Stimulated activated CD4-positive, alpha-beta T cell treated with anti-CD3 and anti-CD28 coated beads, Interleukin-12 subunit alpha, Interleukin-12 subunit beta, amount 100 ng/mL, for 4 hours (primary cell): ENCODE data around the gene RGS9.
"Not testable (repeated sequence)": the region's sequence is repeated elsewhere in the genome, so short reads cannot be mapped to it uniquely, and the experiment has no call there.

ENCODE experiments used
- DNase-seq: peaks from one replicate; pipeline ENCODE4 v3.0.0-alpha.2; 2020

RGS9 gene

DNA sequence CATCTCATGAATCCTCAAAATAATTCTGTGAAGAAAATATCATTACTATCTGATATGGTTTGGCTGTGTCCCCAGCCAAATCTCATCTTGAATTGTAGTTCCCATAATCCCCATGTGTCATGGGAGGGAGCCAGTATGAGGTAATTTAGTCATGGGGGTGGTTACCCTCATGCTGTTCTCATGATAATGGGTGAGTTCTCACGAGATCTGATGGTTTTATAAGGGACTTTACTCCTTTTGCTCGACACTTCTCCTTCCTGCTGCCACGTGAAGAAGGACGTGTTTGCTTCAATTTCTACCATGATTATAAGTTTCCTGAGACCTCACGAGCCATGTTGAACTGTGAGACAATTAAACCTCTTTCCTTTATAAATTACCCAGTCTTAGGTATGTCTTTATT is 20.7 kb upstream of the RGS9 start:
- DNase-seq = not testable (repeated sequence)

DNA sequence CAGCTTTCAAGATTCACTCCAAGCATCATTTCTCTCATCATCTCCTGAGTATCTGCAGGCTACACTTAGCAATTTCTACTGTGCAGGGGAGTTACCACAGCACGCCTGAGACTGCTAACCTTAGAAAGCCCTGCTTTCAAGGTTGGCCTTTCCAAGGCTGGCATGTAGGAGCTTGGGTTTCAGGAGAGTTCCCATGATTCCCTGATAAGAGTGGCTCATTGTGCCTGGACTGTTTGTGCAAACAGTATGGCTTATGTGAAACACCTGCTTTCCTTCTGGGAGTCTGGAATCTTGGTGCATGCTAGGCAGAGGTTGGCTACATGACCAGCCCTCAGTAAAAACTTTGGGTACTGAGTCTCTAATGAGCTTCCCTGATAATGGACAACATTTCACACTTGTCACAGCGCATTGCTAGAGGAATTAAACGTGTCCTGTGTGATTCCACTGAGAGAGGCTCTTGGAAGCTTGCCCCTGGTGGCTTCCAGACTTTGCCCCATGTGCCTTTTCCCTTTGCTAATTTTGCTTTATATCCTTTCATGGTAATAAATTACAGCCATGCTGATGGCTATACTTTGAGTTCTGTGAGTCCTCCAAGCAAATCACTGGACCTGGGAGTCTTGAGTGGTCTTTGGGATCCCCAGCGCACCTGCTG is 19.7 kb upstream of the RGS9 start:
- DNase-seq = no peak

GRCh38 chr17:65121368-65121767 is 15.8 kb upstream of the RGS9 start:
- DNase-seq = no peak

DNA sequence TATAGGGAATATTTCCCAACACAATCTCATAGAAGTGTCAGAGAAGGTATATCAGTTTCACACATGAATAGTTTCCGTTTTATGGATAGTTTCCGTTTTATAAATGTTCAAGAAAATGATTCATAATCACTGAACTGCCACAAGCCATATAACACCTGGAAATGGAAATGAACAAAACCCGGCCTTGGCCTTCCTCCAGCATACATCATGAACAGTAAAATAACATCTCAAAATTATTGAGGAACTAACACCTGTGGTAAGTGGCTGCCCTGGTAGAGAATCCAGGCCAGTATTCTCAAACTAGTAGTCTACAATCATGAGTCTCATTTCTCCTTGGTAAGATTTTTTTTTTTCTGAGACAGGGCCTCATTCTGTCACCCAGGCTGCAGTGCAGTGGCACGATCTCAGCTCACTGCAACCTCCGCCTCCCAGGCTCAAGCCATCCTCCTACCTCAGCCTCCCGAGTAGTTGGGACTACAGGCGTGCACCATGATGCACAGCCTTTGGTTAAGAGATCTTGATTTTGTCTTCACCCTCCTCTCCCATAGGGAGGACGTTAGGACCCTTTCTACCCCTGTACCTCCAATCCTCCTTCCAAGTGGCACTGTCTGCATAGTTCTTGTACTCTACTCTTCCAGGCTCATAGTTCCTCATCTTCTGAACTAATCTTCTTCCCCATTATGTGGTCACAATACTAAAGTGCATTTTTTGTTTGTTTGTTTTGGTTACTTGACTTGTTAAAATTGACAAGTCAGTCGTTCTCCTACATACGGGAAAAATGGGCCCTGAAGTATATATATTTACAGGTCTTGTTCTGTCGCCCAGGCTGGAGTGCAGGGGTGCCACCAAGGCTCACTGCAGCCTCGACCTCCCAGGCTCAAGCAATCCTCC is 15.0 kb upstream of the RGS9 start:
- DNase-seq = peak; percentile 19

- DNase-seq = peak; percentile 67
These were observed 14.1 kb upstream of the RGS9 start for GRCh38 chr17:65122836-65123756.

GRCh38 chr17:65123757-65124675 is 13.2 kb upstream of the RGS9 start:
- no peak for DNase-seq

DNA sequence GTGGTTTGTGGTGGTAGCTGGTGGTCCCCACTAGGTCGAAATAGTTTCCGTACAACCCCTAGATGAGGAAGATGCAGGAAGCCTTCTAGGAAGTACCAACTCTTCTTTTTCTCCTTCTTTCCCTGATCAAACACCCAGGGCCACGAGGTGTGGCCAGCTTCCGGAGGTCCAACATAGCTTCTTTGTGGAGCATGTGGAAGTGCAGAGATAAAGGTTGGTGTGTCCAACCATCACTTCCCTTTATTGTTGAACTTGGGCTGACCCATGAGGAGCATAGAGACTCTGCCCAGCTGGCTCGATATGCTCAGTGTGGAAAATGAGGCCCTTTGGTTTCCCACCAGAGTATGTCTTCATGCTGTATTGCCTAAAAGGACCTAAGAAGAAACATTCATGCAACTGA is 6.3 kb upstream of the RGS9 start:
- no peak for DNase-seq

DNA sequence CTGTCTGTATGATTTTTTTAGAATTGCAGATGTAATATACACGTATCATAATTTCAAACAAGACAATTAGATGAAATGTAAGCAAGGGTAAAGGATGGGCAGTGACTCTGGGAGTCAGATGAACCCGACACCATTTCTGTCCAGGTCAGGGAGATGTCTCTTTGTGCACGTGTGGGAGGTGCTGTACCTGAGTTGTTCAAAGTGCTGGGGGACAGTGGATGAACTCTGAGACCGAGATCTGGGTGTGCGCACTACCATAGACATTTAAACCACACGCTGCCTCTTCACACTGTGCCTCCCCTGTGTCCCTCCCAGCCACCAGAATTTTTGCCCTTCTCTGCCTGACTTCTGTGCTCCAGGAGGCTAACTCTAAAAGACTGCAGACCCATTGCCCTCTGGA is 5.9 kb upstream of the RGS9 start:
- DNase-seq = no peak

DNA sequence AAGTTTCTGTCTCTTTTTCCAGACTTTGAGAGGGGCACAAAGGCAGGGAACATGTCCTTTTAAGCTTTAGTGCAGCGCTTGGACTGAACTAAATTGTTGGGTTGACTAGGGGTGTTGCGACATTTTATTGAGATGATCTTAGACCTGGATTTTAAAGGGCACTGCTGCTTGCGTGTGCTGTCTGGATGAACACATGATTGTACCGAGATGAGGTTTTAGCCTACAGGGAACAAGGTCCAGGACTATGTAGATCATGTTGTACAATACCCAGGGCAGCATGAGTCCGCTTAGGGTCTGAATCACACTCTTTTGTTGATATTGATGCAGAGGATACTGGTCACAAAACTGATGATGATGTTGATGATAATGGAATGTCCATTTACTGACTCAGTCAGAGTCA is 5.2 kb upstream of the RGS9 start:
- DNase-seq = no peak

GRCh38 chr17:65134035-65134434 is 3.1 kb upstream of the RGS9 start:
- DNase-seq = no peak

DNA sequence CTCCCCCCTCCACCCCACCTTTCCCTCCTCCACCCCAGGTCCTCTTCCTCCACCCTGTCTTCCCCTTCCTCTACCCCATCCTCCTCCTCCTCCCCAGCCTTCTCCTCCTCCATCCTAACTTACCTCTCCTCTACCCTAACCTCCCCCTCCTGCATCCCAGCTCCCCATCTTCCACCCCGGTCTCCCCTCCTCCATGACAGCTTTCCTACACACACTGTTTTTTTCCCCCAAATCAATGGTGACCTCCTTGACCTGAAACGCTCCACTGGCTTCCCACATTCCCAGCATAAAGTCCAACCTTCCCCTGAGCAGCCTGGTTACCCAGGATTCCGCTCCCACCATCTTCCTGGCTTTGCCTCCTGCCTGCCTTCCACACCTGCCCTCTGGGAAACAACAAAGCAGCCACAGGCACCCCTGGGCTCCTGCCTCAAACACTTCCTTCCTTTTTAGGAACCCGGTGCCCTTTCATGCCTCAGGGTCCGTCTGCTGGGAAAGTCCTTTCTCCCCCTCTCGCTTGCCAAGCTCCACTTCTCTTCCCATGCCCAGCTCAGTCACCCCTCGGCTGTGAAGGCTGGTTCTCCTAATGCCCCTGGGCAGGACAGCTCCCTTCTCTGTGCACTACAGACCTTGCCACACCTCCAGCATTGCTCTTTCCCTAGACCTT is 2.1 kb downstream of the RGS9 start:
- DNase-seq = no peak

GRCh38 chr17:65142247-65142646 is 5.1 kb downstream of the RGS9 start:
- DNase-seq = no peak

- no peak for DNase-seq
These were observed 6.9 kb downstream of the RGS9 start for GRCh38 chr17:65143889-65144604.

DNA sequence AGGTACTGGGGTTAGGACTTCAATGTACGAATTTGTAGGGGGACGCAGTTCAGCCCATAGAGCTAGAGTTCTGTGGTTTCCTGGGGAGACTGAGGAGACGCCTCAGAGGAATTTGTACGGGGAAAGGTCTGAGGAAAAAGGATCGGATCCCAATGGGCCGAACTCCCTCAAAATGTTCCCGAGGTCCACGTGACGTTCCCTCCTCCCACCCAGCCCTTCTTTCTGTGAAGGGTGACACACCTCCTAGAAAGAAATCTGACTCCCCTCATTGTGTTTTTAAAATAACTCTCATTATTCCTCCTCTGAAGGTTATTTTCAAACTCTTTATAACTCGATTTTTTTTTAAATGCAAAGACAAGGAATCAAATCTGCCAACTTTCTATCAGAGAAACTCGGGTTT is 8.6 kb downstream of the RGS9 start:
- no peak for DNase-seq

- DNase-seq = no peak
These were observed 10.8 kb downstream of the RGS9 start for GRCh38 chr17:65147955-65148354.

DNA sequence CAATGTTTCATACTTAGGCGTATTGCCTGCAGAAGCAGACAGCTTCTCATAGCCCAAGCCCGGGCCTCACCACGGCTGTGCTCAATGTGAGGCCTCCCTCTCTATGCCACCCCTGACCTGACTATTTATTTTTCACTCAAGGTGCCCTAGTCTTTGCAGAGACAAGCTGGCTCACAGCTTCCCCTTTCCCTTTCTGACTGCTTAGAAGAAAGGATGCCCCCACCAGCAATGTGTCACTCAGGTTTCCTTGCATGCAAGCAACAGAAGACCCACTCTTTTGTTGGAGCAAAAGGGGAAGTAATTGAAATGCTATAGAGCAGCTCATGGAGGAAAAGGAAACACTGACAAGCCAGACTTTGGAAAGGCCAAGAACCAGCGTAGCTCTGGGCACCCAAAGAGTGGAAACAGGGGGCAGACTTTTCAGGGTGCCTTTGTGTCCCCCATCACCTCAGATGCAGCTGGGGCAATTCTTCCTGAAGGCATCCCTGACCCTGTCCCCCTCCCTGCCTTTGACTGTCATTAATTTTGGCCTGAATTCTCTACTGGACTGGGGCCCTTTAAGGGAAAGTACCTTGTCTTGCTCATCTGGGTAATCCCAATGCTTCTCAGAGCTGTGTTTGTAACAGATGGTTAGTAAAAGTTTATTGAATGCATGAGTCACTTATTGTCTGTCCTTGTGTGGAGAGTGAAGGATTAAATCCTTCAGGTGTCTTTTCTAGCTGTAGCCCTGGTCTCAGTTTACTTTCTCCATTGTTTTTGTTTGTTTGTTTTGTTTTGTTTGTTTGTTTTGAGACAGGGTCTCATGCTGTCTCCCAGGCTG is 17.8 kb downstream of the RGS9 start:
- no peak for DNase-seq

DNA sequence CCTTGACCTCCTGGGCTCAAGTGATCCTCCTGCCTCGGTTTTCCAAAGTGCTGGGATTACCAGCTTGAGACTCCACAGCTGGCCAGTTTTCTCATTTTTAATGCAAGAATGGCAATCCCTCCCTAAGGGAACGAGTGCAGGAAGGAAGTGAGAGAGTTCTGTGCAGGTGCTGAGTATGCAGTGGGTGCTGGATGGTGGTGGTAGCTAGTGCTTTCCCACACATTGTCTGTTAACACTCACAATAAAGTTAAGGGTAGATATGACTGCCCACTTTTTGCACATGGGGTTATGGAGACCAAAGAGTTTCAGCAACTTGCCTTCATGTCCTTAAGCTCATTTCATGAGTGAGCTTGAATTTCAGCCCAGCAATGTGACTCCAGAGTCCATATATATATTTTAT is 18.5 kb downstream of the RGS9 start:
- DNase-seq = no peak

- DNase-seq = no peak
These were observed 19.1 kb downstream of the RGS9 start for GRCh38 chr17:65156185-65156834.

GRCh38 chr17:65156835-65157565 is 19.8 kb downstream of the RGS9 start:
- DNase-seq = no peak
